ENCODE measurements around the gene LRIG1. TPM values are rescaled to one million over a fixed set of nuclear protein-coding genes. Genes with fewer than 3 reads are reported as not detected.

LRIG1 gene
- total and polyA plus RNA-seq, 9 of the 15 experiments (the other 6 are each of a cell fraction or from before 2014, with no cell fraction given), result 0.05 to 0.38 (median 0.13) TPM; not detected in 3

DNA sequence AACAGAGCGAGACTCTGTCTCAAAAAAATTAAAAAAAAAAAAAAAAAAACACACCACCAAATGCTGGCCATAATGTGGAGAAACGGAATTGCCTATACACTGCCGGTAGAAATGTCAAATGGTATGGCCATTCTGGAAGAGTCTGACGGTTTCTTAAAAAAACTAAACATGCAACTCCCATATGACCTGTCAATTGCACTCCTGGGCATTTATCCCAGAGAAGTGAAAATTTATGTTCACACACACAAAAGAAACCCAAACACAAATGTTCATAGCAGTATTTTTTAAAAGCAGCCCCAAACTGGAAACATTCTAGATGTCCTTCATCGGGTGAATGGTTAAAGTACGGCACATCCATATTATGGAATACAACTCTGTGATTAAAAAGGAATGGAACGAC is 66.1 kb downstream of the LRIG1 start (continued):
- TF ChIP-seq, protein P1, sequence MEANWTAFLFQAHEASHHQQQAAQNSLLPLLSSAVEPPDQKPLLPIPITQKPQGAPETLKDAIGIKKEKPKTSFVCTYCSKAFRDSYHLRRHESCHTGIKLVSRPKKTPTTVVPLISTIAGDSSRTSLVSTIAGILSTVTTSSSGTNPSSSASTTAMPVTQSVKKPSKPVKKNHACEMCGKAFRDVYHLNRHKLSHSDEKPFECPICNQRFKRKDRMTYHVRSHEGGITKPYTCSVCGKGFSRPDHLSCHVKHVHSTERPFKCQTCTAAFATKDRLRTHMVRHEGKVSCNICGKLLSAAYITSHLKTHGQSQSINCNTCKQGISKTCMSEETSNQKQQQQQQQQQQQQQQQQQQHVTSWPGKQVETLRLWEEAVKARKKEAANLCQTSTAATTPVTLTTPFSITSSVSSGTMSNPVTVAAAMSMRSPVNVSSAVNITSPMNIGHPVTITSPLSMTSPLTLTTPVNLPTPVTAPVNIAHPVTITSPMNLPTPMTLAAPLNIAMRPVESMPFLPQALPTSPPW (CRISPR knock-in tag; IDR thresholded peaks at IDR 0.05), result no peak

DNA sequence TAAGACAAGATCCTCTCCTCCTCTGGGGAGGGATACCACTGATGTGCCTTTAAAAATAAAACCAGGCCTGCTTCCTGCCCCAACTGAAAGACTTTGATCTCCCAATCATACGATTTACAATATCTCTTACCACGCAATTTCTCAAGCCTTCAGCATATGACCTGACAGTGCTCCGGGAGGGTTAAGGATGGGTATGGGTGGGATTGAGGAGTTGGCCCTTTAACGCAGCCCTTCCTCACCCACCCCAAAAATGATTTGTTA is 67.4 kb downstream of the LRIG1 start:
- DNase-seq (ENCODE audit: extremely low read depth in 1 of 4, low spot score in 3 of 4), result no peak
- peaks cover 6 to 55% of the 10 kb centered on the region in 2 experiments; a peak in 3 of 5 replicates for H3K27me3 ChIP-seq (ENCODE audit: control insufficient read depth in 2 of 2, insufficient read depth in 2 of 2, low read length in 2 of 2)
- ChIA-PET POLR2A (no interaction called here), CTCF (ENCODE audit: low intra/inter-chr PET ratio) (no interaction called here)
- H3K4me2 ChIP-seq (ENCODE audit: insufficient read depth, low read length), result no peak overlapping the region
- no peaks in the 10 kb centered on the region for H3K9me3 ChIP-seq (replicated peaks; ENCODE audit: control insufficient read depth, insufficient read depth, low read depth, low read length)
- H3K4me1 ChIP-seq (replicated peaks in 1 of 2; ENCODE audit: control insufficient read depth in 2 of 2, insufficient read depth in 2 of 2, low read length in 2 of 2), result no peaks in the 10 kb centered on the region
- TF ChIP-seq, protein P2, sequence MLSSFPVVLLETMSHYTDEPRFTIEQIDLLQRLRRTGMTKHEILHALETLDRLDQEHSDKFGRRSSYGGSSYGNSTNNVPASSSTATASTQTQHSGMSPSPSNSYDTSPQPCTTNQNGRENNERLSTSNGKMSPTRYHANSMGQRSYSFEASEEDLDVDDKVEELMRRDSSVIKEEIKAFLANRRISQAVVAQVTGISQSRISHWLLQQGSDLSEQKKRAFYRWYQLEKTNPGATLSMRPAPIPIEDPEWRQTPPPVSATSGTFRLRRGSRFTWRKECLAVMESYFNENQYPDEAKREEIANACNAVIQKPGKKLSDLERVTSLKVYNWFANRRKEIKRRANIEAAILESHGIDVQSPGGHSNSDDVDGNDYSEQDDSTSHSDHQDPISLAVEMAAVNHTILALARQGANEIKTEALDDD (IDR thresholded peaks at IDR 0.05), result no peak
- H3K27ac ChIP-seq (ENCODE audit: extremely low read depth, low read depth, low read length), result no peak overlapping the region
- intact Hi-C loops (cut with micrococcal nuclease) (no loop called here), in situ Hi-C loops (cut with MboI) (no loop called here)
- no peaks in the 10 kb centered on the region for H3K79me2 ChIP-seq (ENCODE audit: control insufficient read depth, insufficient read depth, low read length)
- H3K9ac ChIP-seq (ENCODE audit: insufficient read depth in 1 of 2, low read depth in 2 of 2, low read length in 2 of 2), result no peak overlapping the region
- H2AFZ ChIP-seq (ENCODE audit: low read depth, low read length), result no peak overlapping the region
- ATAC-seq, result no peak
- no peaks in the 10 kb centered on the region for H4K20me1 ChIP-seq (replicated peaks; ENCODE audit: control insufficient read depth, insufficient read depth, low read length)
- no peak for FAIRE-seq
- 0% methylated on average over 4 of the region's 4 CpGs for WGBS (ENCODE audit: insufficient coverage, low coverage, missing lambda C conversion rate)
- H3K4me3 ChIP-seq, result no peak overlapping the region
- no TSS peak for BruUV-seq (replicated peaks)
- no peaks in the 10 kb centered on the region for H3K36me3 ChIP-seq (ENCODE audit: control insufficient read depth, insufficient read depth, low read length)
- no peaks in the 10 kb centered on the region for H3K9me1 ChIP-seq (ENCODE audit: control insufficient read depth, insufficient read depth, low read length)
